Panc1 (cell line): Measurements from ENCODE around the gene CORO2B.

Experiments
- CTCF ChIP-seq: fragments of 450-650 bp; IDR thresholded peaks from 2 replicates; pipeline ENCODE4 v1.5.1; 2017; ENCODE audit warnings: mild to moderate bottlenecking
- REST ChIP-seq, 2 experiments: IDR thresholded peaks; 2 replicates each; pipeline ENCODE4 v1.6.1; 2011 to 2012; ENCODE audit warnings: low read depth in 2 of 2, control low read depth in 1 of 2, low read length in 1 of 2, mild to moderate bottlenecking in 1 of 2, moderate library complexity in 1 of 2; ENCODE audit not compliant: insufficient read depth in 1 of 2
- TCF7L2 ChIP-seq: IDR thresholded peaks from 2 replicates; pipeline ENCODE4 v1.6.1; 2011; ENCODE audit warnings: mild to moderate bottlenecking, low read depth, low read length, inconsistent platforms

DNA sequence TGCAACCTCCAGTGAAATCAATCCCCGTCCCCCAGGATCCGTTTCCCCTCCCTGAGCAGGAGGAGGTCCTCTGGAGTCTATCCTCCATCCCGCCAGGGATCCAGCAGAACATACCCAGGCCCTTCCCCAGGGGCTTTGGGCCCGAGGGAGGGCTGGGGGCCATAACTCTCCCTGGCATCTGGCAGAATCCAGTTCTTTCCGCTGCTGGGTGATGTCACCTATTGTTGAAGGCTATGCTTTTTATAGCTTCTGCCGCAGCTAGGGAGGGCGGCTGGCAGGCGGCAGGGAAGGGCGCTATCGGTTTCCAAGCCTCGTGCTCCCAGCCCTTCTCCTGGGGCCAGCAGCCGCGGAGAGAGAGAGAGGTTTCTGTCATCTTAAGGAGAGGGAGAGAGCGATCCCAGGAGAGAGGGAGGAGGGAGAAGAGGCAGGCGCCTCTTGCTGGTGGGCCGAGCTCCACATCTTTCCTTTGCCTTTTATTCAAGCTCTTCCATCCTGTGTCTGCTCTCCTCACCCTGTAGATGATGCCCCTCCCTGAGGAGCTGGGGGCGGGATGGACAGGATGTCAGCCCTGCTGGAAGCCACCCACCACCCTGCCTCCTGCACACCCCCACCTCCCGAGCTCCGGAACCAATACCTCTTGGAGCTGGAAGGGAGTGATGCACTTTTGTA is 121.8 kb downstream of the CORO2B start:
- TF ChIP-seq CTCF (no peak), REST (IDR thresholded peaks at IDR 0.05; ENCODE audit: insufficient read depth in 1 of 2, low read depth in 2 of 2, low read length in 1 of 2) (no peak), TCF7L2 (no peak)
